Measurements from ENCODE around the gene HEPHL1. TPM values are rescaled to one million over a fixed set of nuclear protein-coding genes. Genes with fewer than 3 reads are reported as not detected.

The HEPHL1 gene
- total RNA-seq, 3 donors from 2014 or later, result 0.15 to 0.33 TPM; not detected in 1

GRCh38 chr11:94007906-94008305 is 13.2 kb upstream of the HEPHL1 start:
- Histone ChIP-seq H3K9me3 (peaks cover 0 to 4% of the 10 kb centered on the region in 2 donors), H3K27me3 (no peaks in the 10 kb centered on the region), H3K36me3 (no peaks in the 10 kb centered on the region), H3K4me1 (no peaks in the 10 kb centered on the region), H3K4me3 (no peak overlapping the region), H3K27ac (no peak overlapping the region)
- intact Hi-C loops (cut with DNase I; ENCODE audit: low total_unique reads), result no loop called here
- DNase-seq (ENCODE audit: low spot score in 2 of 2), result no peak
- no peak for TF ChIP-seq POLR2A (IDR thresholded peaks at IDR 0.05)
- TF ChIP-seq CTCF (IDR thresholded peaks at IDR 0.05), result no peak
- TF ChIP-seq POLR2AphosphoS5 (IDR thresholded peaks at IDR 0.05), result no peak

- Histone ChIP-seq H3K36me3 (no peaks in the 10 kb centered on the region), H3K27ac (no peak overlapping the region), H3K4me1 (no peaks in the 10 kb centered on the region), H3K4me3 (no peak overlapping the region), H3K9me3 (peaks cover 0 to 2% of the 10 kb centered on the region in 2 donors), H3K27me3 (no peaks in the 10 kb centered on the region)
- no peak for DNase-seq (ENCODE audit: low spot score in 2 of 2)
- intact Hi-C loops (cut with DNase I; ENCODE audit: low total_unique reads), result no loop called here
- no peak for TF ChIP-seq POLR2A (IDR thresholded peaks at IDR 0.05)
- TF ChIP-seq POLR2AphosphoS5 (IDR thresholded peaks at IDR 0.05), result no peak
- no peak for TF ChIP-seq CTCF (IDR thresholded peaks at IDR 0.05)
Measured at GRCh38 chr11:94010136-94010535, 11.0 kb upstream of the HEPHL1 start.

GRCh38 chr11:94011478-94011877 is 9.7 kb upstream of the HEPHL1 start:
- Histone ChIP-seq H3K9me3 (no peaks in the 10 kb centered on the region), H3K4me3 (no peak overlapping the region), H3K36me3 (no peaks in the 10 kb centered on the region), H3K27ac (no peak overlapping the region), H3K27me3 (no peaks in the 10 kb centered on the region), H3K4me1 (no peaks in the 10 kb centered on the region)
- TF ChIP-seq CTCF (IDR thresholded peaks at IDR 0.05), result no peak
- no peak for TF ChIP-seq POLR2A (IDR thresholded peaks at IDR 0.05)
- no peak for TF ChIP-seq POLR2AphosphoS5 (IDR thresholded peaks at IDR 0.05)
- intact Hi-C loops (cut with DNase I; ENCODE audit: low total_unique reads), result no loop called here
- no peak for DNase-seq (ENCODE audit: low spot score in 2 of 2)

GRCh38 chr11:94017446-94017845 is 3.7 kb upstream of the HEPHL1 start:
- intact Hi-C loops (cut with DNase I; ENCODE audit: low total_unique reads), result no loop called here
- TF ChIP-seq CTCF (IDR thresholded peaks at IDR 0.05) (no peak), POLR2A (IDR thresholded peaks at IDR 0.05) (no peak), POLR2AphosphoS5 (IDR thresholded peaks at IDR 0.05) (no peak)
- Histone ChIP-seq H3K4me1 (no peaks in the 10 kb centered on the region), H3K4me3 (no peak overlapping the region), H3K27ac (no peak overlapping the region), H3K27me3 (no peaks in the 10 kb centered on the region), H3K9me3 (no peaks in the 10 kb centered on the region), H3K36me3 (no peaks in the 10 kb centered on the region)
- no peak for DNase-seq (ENCODE audit: low spot score in 2 of 2)

GRCh38 chr11:94018721-94019120 is 2.4 kb upstream of the HEPHL1 start:
- TF ChIP-seq CTCF (IDR thresholded peaks at IDR 0.05) (no peak), POLR2AphosphoS5 (IDR thresholded peaks at IDR 0.05) (no peak), POLR2A (IDR thresholded peaks at IDR 0.05) (no peak)
- no peak overlapping the region for H3K4me3 ChIP-seq

More at GRCh38 chr11:94018721-94019120, 2.4 kb upstream of the HEPHL1 start:
- Histone ChIP-seq H3K27me3 (no peaks in the 10 kb centered on the region), H3K36me3 (no peaks in the 10 kb centered on the region), H3K27ac (no peak overlapping the region), H3K4me1 (no peaks in the 10 kb centered on the region), H3K9me3 (no peaks in the 10 kb centered on the region)
- intact Hi-C loops (cut with DNase I; ENCODE audit: low total_unique reads), result no loop called here
- DNase-seq (ENCODE audit: low spot score in 2 of 2), result no peak

Measured in breast epithelium (tissue), 4 donors.